Memory B cell (primary cell): ENCODE measurements around the gene SULT2B1.

Experiments
- ATAC-seq: fragments of 150-1000 bp; cut with Tn5 transposase; 2 replicates; pipeline ENCODE4 v1.10.0; 2021; ENCODE audit warnings: low read depth, mild to moderate bottlenecking, moderate library complexity
- DNase-seq, 2 donors: peaks; one replicate each; pipeline ENCODE4 v3.0.0; 2022; ENCODE audit warnings: low spot score in 2 of 2
- H3K27ac Mint-ChIP-seq: one replicate; pipeline ENCODE4 v1.8.0; 2022; ENCODE audit warnings: mild to moderate bottlenecking, moderate library complexity, mixed read lengths
- H3K27me3 Mint-ChIP-seq: one replicate; pipeline ENCODE4 v1.8.0; 2022; ENCODE audit warnings: mixed read lengths
- H3K36me3 Mint-ChIP-seq: one replicate; pipeline ENCODE4 v1.8.0; 2022; ENCODE audit warnings: mild to moderate bottlenecking, mixed read lengths
- H3K4me1 Mint-ChIP-seq: one replicate; pipeline ENCODE4 v1.8.0; 2022; ENCODE audit warnings: mixed read lengths
- H3K4me3 Mint-ChIP-seq: one replicate; pipeline ENCODE4 v1.8.0; 2022; ENCODE audit warnings: mild to moderate bottlenecking, moderate library complexity, mixed read lengths
- H3K9me3 Mint-ChIP-seq: one replicate; pipeline ENCODE4 v1.8.0; 2022; ENCODE audit warnings: mixed read lengths

The SULT2B1 gene

GRCh38 chr19:48551437-48552302 is at the start of gene SULT2B1:
SULT2B1 (plus strand) TSS chr19:48552172; CDS start chr19:48552253, 81 bp downstream.
- DNase-seq (no peak), ATAC-seq (no peak)
- H3K4me3 Mint-ChIP-seq: no peak within 1 kb of the TSS
- H3K9me3 Mint-ChIP-seq: no peaks in the 10 kb centered on the region
- H3K27ac Mint-ChIP-seq: no peak within 1 kb of the TSS
- peaks cover 15% of the 10 kb centered on the region for H3K27me3 Mint-ChIP-seq
- H3K36me3 Mint-ChIP-seq: no peaks in the 10 kb centered on the region
- H3K4me1 Mint-ChIP-seq: no peaks in the 10 kb centered on the region

- Mint-ChIP-seq H3K9me3 (no peaks in the 10 kb centered on the region), H3K27ac (no peak overlapping the region), H3K4me3 (peak overlapping the region; percentile 74), H3K4me1 (peaks cover 23% of the 10 kb centered on the region), H3K36me3 (no peaks in the 10 kb centered on the region), H3K27me3 (peaks cover 12% of the 10 kb centered on the region)
- ATAC-seq: peak; percentile 76
- DNase-seq: peak in 1 of 2 donors; percentile 63
Observed at GRCh38 chr19:48502350-48503018, 49.5 kb upstream of the SULT2B1 start.

GRCh38 chr19:48506138-48506733 is 45.7 kb upstream of the SULT2B1 start:
- H3K4me3 Mint-ChIP-seq: no peak overlapping the region
- ATAC-seq (peak; percentile 21), DNase-seq (no peak)
- H3K9me3 Mint-ChIP-seq: no peaks in the 10 kb centered on the region
- peaks cover 21% of the 10 kb centered on the region for H3K4me1 Mint-ChIP-seq
- H3K27me3 Mint-ChIP-seq: peaks cover 13% of the 10 kb centered on the region
- H3K27ac Mint-ChIP-seq: no peak overlapping the region
- no peaks in the 10 kb centered on the region for H3K36me3 Mint-ChIP-seq

GRCh38 chr19:48507911-48508439 is 44.0 kb upstream of the SULT2B1 start:
- Mint-ChIP-seq H3K9me3 (no peaks in the 10 kb centered on the region), H3K27ac (no peak overlapping the region), H3K4me3 (no peak overlapping the region), H3K4me1 (peaks cover 11% of the 10 kb centered on the region), H3K36me3 (no peaks in the 10 kb centered on the region), H3K27me3 (peaks cover 9% of the 10 kb centered on the region)
- ATAC-seq: no peak
- no peak for DNase-seq

- Mint-ChIP-seq H3K27me3 (peaks cover 9% of the 10 kb centered on the region), H3K9me3 (no peaks in the 10 kb centered on the region), H3K36me3 (no peaks in the 10 kb centered on the region), H3K4me1 (peaks cover 8% of the 10 kb centered on the region), H3K4me3 (no peak overlapping the region), H3K27ac (no peak overlapping the region)
- no peak for ATAC-seq
- no peak for DNase-seq
Observed at GRCh38 chr19:48508729-48509411, 43.1 kb upstream of the SULT2B1 start.

- no peaks in the 10 kb centered on the region for H3K9me3 Mint-ChIP-seq
- DNase-seq (no peak), ATAC-seq (no peak)
- no peak overlapping the region for H3K4me3 Mint-ChIP-seq
- peaks cover 9% of the 10 kb centered on the region for H3K27me3 Mint-ChIP-seq
- no peak overlapping the region for H3K27ac Mint-ChIP-seq
- peaks cover 7% of the 10 kb centered on the region for H3K4me1 Mint-ChIP-seq
- no peaks in the 10 kb centered on the region for H3K36me3 Mint-ChIP-seq
Observed at GRCh38 chr19:48509467-48510194, 42.3 kb upstream of the SULT2B1 start.

- Mint-ChIP-seq H3K9me3 (no peaks in the 10 kb centered on the region), H3K4me3 (peak overlapping the region; percentile 43), H3K27me3 (peaks cover 9% of the 10 kb centered on the region), H3K27ac (no peak overlapping the region), H3K36me3 (no peaks in the 10 kb centered on the region), H3K4me1 (peaks cover 7% of the 10 kb centered on the region)
- DNase-seq (peak; percentile 58 to 76), ATAC-seq (peak; percentile 66)
Observed at GRCh38 chr19:48510421-48511268, 41.3 kb upstream of the SULT2B1 start.

GRCh38 chr19:48511321-48511731 is 40.6 kb upstream of the SULT2B1 start:
- no peak overlapping the region for H3K27ac Mint-ChIP-seq
- H3K9me3 Mint-ChIP-seq: no peaks in the 10 kb centered on the region
- H3K4me3 Mint-ChIP-seq: no peak overlapping the region
- peaks cover 9% of the 10 kb centered on the region for H3K27me3 Mint-ChIP-seq
- H3K36me3 Mint-ChIP-seq: no peaks in the 10 kb centered on the region
- H3K4me1 Mint-ChIP-seq: peaks cover 7% of the 10 kb centered on the region
- ATAC-seq: no peak
- DNase-seq: no peak

GRCh38 chr19:48511800-48512503 is 40.0 kb upstream of the SULT2B1 start, which contains the start of gene LMTK3:
LMTK3 (minus strand) TSS chr19:48511835; CDS start chr19:48511576, 259 bp downstream.
- no peak for DNase-seq
- Mint-ChIP-seq H3K27me3 (peaks cover 9% of the 10 kb centered on the region), H3K27ac (no peak within 1 kb of the TSS), H3K4me1 (peaks cover 7% of the 10 kb centered on the region), H3K9me3 (no peaks in the 10 kb centered on the region), H3K4me3 (peak within 1 kb of the TSS; percentile 43), H3K36me3 (no peaks in the 10 kb centered on the region)
- ATAC-seq: peak; percentile 29

- Mint-ChIP-seq H3K4me3 (no peak overlapping the region), H3K27ac (no peak overlapping the region), H3K4me1 (peaks cover 7% of the 10 kb centered on the region), H3K9me3 (no peaks in the 10 kb centered on the region), H3K27me3 (peaks cover 9% of the 10 kb centered on the region), H3K36me3 (no peaks in the 10 kb centered on the region)
- DNase-seq (no peak), ATAC-seq (no peak)
Observed at GRCh38 chr19:48512504-48513288, 39.3 kb upstream of the SULT2B1 start.

- Mint-ChIP-seq H3K4me3 (no peak overlapping the region), H3K27me3 (peaks cover 6% of the 10 kb centered on the region), H3K36me3 (no peaks in the 10 kb centered on the region), H3K9me3 (no peaks in the 10 kb centered on the region), H3K4me1 (peaks cover 7% of the 10 kb centered on the region), H3K27ac (no peak overlapping the region)
- peak in 1 of 2 donors; percentile 58 for DNase-seq
- ATAC-seq: peak; percentile 86
Observed at GRCh38 chr19:48513289-48514122, 38.5 kb upstream of the SULT2B1 start.
